Measurements from ENCODE around the gene MRAS.

Gene MRAS

DNA sequence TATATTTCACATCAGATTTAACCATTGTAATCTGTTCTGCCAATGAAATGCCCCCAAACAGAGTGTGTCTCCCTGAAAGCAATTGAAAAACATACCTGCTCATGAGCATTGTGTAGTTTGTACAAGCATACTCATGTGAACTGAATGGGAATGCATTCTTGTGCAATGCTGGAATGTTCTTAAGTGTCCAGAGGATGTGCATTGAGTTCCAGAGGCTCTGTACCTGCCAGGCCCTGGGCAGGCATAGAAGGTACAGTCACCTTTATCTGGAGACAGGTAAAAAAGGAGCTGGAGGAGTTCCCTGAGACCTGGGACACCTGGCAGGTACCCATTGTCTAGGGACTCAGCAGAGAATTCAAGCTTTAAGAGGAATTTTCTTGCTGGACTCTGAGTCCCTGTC is 2.8 kb downstream of the MRAS start:
- H3K4me1 ChIP-seq (ENCODE audit: low read depth, poor library complexity, severe bottlenecking): no peaks in the 10 kb centered on the region
- H3K4me2 ChIP-seq: no peak overlapping the region
- peaks cover 6% of the 10 kb centered on the region; the same call in 1 of the 2 replicates for H3K27me3 ChIP-seq (ENCODE audit: insufficient read depth, low read depth)
- TF ChIP-seq, protein P1, sequence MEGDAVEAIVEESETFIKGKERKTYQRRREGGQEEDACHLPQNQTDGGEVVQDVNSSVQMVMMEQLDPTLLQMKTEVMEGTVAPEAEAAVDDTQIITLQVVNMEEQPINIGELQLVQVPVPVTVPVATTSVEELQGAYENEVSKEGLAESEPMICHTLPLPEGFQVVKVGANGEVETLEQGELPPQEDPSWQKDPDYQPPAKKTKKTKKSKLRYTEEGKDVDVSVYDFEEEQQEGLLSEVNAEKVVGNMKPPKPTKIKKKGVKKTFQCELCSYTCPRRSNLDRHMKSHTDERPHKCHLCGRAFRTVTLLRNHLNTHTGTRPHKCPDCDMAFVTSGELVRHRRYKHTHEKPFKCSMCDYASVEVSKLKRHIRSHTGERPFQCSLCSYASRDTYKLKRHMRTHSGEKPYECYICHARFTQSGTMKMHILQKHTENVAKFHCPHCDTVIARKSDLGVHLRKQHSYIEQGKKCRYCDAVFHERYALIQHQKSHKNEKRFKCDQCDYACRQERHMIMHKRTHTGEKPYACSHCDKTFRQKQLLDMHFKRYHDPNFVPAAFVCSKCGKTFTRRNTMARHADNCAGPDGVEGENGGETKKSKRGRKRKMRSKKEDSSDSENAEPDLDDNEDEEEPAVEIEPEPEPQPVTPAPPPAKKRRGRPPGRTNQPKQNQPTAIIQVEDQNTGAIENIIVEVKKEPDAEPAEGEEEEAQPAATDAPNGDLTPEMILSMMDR (conservative IDR thresholded peaks at IDR 0.05; ENCODE audit: low read depth, low read length): no peak
- H3K9ac ChIP-seq: no peak overlapping the region
- no peaks in the 10 kb centered on the region for H3K79me2 ChIP-seq (ENCODE audit: insufficient read depth, low read depth)
- H3K36me3 ChIP-seq (ENCODE audit: insufficient read depth): no peaks in the 10 kb centered on the region
- H4K20me1 ChIP-seq (ENCODE audit: insufficient read depth): no peaks in the 10 kb centered on the region
- H3K27ac ChIP-seq: no peak overlapping the region
- no peak overlapping the region for H3K4me3 ChIP-seq (IDR thresholded peaks at IDR 0.05; ENCODE audit: insufficient read depth, low read depth, low read length)
- H2AFZ ChIP-seq (ENCODE audit: low read depth): no peak overlapping the region

DNA sequence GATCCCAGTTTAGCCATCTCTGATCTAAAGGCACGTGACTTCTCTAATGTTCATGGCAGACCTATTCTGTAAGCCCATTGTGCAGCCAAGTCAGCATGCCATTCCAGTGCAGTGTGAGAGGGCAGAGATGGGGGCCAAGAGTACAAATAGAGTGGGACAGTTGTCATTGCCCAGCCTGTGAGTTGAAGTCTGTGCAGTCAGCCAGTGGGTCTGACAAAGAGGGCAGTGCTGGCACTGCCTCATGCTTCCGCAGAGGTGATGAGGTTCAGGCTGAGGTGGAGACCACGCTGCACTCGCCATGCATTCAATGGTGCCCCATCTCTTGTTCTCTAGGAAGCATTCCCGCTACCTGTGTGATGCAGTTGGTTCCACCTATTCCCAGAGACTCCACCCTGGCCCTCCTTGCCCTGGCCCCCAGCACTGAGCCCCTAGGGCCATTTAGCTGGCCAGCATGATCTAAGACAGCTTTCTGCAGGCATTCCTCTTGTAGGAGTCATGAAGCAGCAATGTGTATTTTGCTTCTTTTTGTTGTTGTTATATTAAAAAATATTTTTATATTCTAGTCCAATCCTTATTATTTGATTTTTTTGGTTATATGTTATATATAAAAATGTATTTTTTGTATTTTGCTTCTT is 3.7 kb downstream of the MRAS start:
- H3K27ac ChIP-seq: no peak overlapping the region
- no peaks in the 10 kb centered on the region for H3K4me1 ChIP-seq (ENCODE audit: low read depth, poor library complexity, severe bottlenecking)
- no peak overlapping the region for H2AFZ ChIP-seq (ENCODE audit: low read depth)
- H3K4me2 ChIP-seq: no peak overlapping the region
- H3K9ac ChIP-seq: no peak overlapping the region
- no peak overlapping the region for H3K4me3 ChIP-seq (IDR thresholded peaks at IDR 0.05; ENCODE audit: insufficient read depth, low read depth, low read length)
- no peaks in the 10 kb centered on the region for H3K36me3 ChIP-seq (ENCODE audit: insufficient read depth)
- no peaks in the 10 kb centered on the region for H3K79me2 ChIP-seq (ENCODE audit: insufficient read depth, low read depth)
- H3K27me3 ChIP-seq (ENCODE audit: insufficient read depth, low read depth): peaks cover 3% of the 10 kb centered on the region; the same call in 1 of the 2 replicates
- H4K20me1 ChIP-seq (ENCODE audit: insufficient read depth): no peaks in the 10 kb centered on the region
- TF ChIP-seq, protein P1 (conservative IDR thresholded peaks at IDR 0.05; ENCODE audit: low read depth, low read length): no peak

DNA sequence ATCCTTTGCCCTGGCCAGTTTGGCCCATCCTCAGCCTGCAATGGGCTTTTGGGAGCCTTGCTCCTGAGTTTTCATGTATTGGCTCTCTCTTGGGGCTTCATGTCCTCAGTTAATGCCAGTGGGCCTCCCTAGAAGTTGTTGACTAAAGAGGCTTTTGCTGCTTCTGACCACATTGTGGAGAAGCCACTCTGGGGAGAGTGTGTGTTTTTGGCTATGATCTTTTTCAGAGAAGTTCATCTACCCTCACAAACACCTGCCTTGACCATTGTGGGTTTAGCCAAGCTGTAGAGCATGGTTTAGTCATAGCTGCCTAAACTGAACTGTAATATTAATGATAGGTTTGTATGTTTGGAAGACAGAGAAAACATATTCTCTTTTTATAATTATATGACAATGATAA is 6.0 kb downstream of the MRAS start:
- H3K36me3 ChIP-seq (ENCODE audit: insufficient read depth): no peaks in the 10 kb centered on the region
- H4K20me1 ChIP-seq (ENCODE audit: insufficient read depth): no peaks in the 10 kb centered on the region
- TF ChIP-seq, protein P1 (conservative IDR thresholded peaks at IDR 0.05; ENCODE audit: low read depth, low read length): no peak
- no peaks in the 10 kb centered on the region for H3K27me3 ChIP-seq (ENCODE audit: insufficient read depth, low read depth)
- no peaks in the 10 kb centered on the region for H3K79me2 ChIP-seq (ENCODE audit: insufficient read depth, low read depth)
- no peak overlapping the region for H3K4me2 ChIP-seq
- no peaks in the 10 kb centered on the region for H3K4me1 ChIP-seq (ENCODE audit: low read depth, poor library complexity, severe bottlenecking)
- H3K27ac ChIP-seq: no peak overlapping the region
- no peak overlapping the region for H2AFZ ChIP-seq (ENCODE audit: low read depth)
- H3K4me3 ChIP-seq (IDR thresholded peaks at IDR 0.05; ENCODE audit: insufficient read depth, low read depth, low read length): no peak overlapping the region
- H3K9ac ChIP-seq: no peak overlapping the region

DNA sequence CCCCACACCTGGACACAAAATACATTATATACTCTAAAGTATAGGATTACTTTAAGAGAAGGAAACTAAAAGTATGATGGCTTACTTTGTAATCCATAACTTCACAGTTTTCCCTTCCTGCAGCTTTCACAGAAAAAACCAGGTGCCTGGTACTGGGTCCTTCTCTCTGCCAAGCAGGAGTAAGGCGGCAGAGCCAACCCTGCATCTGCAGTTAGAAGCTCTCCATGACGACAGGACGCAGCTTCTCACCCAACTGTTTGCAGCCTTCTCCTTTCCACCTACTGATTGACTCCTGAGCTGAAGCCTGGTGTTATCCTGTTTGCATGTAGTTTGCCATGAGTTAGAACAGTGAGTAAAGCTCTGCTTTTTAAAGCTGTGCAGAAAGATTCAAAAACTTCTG is 6.7 kb downstream of the MRAS start:
- Histone ChIP-seq H3K27ac (no peak overlapping the region), H3K4me3 (IDR thresholded peaks at IDR 0.05; ENCODE audit: insufficient read depth, low read depth, low read length) (no peak overlapping the region), H4K20me1 (ENCODE audit: insufficient read depth) (no peaks in the 10 kb centered on the region), H3K4me2 (no peak overlapping the region), H3K36me3 (ENCODE audit: insufficient read depth) (no peaks in the 10 kb centered on the region), H3K27me3 (ENCODE audit: insufficient read depth, low read depth) (no peaks in the 10 kb centered on the region), H2AFZ (ENCODE audit: low read depth) (no peak overlapping the region), H3K9ac (no peak overlapping the region), H3K79me2 (ENCODE audit: insufficient read depth, low read depth) (no peaks in the 10 kb centered on the region), H3K4me1 (ENCODE audit: low read depth, poor library complexity, severe bottlenecking) (no peaks in the 10 kb centered on the region)
- TF ChIP-seq, protein P1 (conservative IDR thresholded peaks at IDR 0.05; ENCODE audit: low read depth, low read length): no peak

Measured in KMS-11 (cell line).